HEK293 (cell line): ENCODE results near the gene MED23.

Source experiments
- CTCF ChIP-seq: fragments of 450-650 bp; formaldehyde crosslinking; IDR thresholded peaks from 2 replicates; pipeline ENCODE4 v1.5.1; 2016; ENCODE audit warnings: missing biosample characterization, missing genetic modification characterization
- KLF1 ChIP-seq: fragments of 450-650 bp; formaldehyde crosslinking; IDR thresholded peaks from 2 replicates; pipeline ENCODE4 v1.5.1; 2016; ENCODE audit warnings: missing biosample characterization, missing genetic modification characterization
- PRDM10 ChIP-seq: fragments of 450-650 bp; formaldehyde crosslinking; IDR thresholded peaks from 2 replicates; pipeline ENCODE4 v1.5.1; 2016; ENCODE audit warnings: missing biosample characterization, missing genetic modification characterization
- ZBTB7A ChIP-seq: fragments of 450-650 bp; formaldehyde crosslinking; IDR thresholded peaks from 2 replicates; pipeline ENCODE4 v1.5.1; 2016; ENCODE audit warnings: low read depth, missing biosample characterization, missing genetic modification characterization
- ZNF140 ChIP-seq: fragments of 450-650 bp; formaldehyde crosslinking; IDR thresholded peaks from 2 replicates; pipeline ENCODE4 v1.5.1; 2016; ENCODE audit warnings: missing biosample characterization, missing genetic modification characterization
- ZNF175 ChIP-seq: fragments of 450-650 bp; formaldehyde crosslinking; IDR thresholded peaks from 2 replicates; pipeline ENCODE4 v1.5.1; 2016; ENCODE audit warnings: missing biosample characterization, missing genetic modification characterization
- ZNF202 ChIP-seq: fragments of 450-650 bp; formaldehyde crosslinking; IDR thresholded peaks from 2 replicates; pipeline ENCODE4 v1.5.1; 2016; ENCODE audit warnings: missing biosample characterization, missing genetic modification characterization, borderline replicate concordance
- ZNF24 ChIP-seq: fragments of 450-650 bp; formaldehyde crosslinking; IDR thresholded peaks from 2 replicates; pipeline ENCODE4 v1.5.1; 2016; ENCODE audit warnings: missing biosample characterization, missing genetic modification characterization
- ZNF324 ChIP-seq: fragments of 450-650 bp; formaldehyde crosslinking; IDR thresholded peaks from 2 replicates; pipeline ENCODE4 v1.5.1; 2016; ENCODE audit warnings: missing biosample characterization, missing genetic modification characterization
- ZNF777 ChIP-seq: fragments of 450-650 bp; formaldehyde crosslinking; IDR thresholded peaks from 2 replicates; pipeline ENCODE4 v1.5.1; 2017; ENCODE audit warnings: missing biosample characterization, missing genetic modification characterization, borderline replicate concordance
- ZSCAN30 ChIP-seq: fragments of 450-650 bp; IDR thresholded peaks from 2 replicates; pipeline ENCODE4 v1.5.1; 2018; ENCODE audit warnings: missing biosample characterization, mild to moderate bottlenecking, missing genetic modification characterization, moderate library complexity
- ZXDB ChIP-seq: fragments of 450-650 bp; formaldehyde crosslinking; IDR thresholded peaks from 2 replicates; pipeline ENCODE4 v1.5.1; 2016; ENCODE audit warnings: missing biosample characterization, missing genetic modification characterization

- TF ChIP-seq ZBTB7A (tag by site-specific recombination) (no peak), CTCF (no peak), ZXDB (tag by site-specific recombination) (no peak), KLF1 (tag by site-specific recombination) (no peak), ZNF24 (tag by site-specific recombination) (no peak), ZNF202 (no peak), ZNF175 (tag by site-specific recombination) (no peak), ZNF777 (tag by site-specific recombination) (no peak), PRDM10 (no peak), ZNF140 (tag by site-specific recombination) (no peak), ZSCAN30 (tag by site-specific recombination) (no peak), ZNF324 (tag by site-specific recombination) (no peak)
Observed at GRCh38 chr6:131588643-131589042, 39.4 kb downstream of the MED23 start.
